Astrocyte (in vitro differentiated cells and primary cell): ENCODE data around the gene INPP4A.

Experiments used
- EZH2 ChIP-seq: IDR thresholded peaks from 2 replicates; pipeline ENCODE4 v1.6.1; 2012; ENCODE audit warnings: mild to moderate bottlenecking, low read length, inconsistent platforms; ENCODE audit not compliant: insufficient read depth
- TF ChIP-seq, protein P1 (sequence below): IDR thresholded peaks from 2 replicates; pipeline ENCODE4 v1.5.1; 2011; ENCODE audit warnings: low read depth, mild to moderate bottlenecking, inconsistent platforms, low read length, moderate library complexity; ENCODE audit not compliant: insufficient read depth

DNA sequence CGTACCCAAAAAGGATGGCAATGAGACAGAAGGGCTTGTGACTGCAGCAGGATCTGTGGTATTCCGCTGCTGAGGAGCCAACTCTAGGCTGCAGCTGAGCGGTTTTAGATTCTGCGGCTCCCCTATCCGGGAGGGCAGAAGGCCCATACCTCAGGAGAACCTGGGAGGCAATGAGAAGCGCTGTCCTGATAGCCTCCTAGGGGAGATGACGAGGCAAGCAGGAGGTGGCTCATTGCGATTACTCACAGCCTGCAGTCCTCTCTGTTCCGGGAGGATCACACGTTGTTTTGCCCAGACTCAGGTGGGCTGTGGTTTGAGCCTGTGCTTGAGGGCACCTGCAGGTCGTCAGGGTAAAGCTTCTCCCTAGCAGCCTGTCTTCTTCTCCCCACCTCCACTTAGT is 98.6 kb downstream of the INPP4A start:
- TF ChIP-seq, protein P1, sequence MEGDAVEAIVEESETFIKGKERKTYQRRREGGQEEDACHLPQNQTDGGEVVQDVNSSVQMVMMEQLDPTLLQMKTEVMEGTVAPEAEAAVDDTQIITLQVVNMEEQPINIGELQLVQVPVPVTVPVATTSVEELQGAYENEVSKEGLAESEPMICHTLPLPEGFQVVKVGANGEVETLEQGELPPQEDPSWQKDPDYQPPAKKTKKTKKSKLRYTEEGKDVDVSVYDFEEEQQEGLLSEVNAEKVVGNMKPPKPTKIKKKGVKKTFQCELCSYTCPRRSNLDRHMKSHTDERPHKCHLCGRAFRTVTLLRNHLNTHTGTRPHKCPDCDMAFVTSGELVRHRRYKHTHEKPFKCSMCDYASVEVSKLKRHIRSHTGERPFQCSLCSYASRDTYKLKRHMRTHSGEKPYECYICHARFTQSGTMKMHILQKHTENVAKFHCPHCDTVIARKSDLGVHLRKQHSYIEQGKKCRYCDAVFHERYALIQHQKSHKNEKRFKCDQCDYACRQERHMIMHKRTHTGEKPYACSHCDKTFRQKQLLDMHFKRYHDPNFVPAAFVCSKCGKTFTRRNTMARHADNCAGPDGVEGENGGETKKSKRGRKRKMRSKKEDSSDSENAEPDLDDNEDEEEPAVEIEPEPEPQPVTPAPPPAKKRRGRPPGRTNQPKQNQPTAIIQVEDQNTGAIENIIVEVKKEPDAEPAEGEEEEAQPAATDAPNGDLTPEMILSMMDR: no peak
- TF ChIP-seq EZH2: no peak
